HG03460 (cell line): ENCODE data around the gene AREL1.

Experiments used
- ATAC-seq: cut with Tn5 transposase; IDR thresholded peaks from one replicate; pipeline ENCODE4 v1.9.1; 2021; ENCODE audit not compliant: unreplicated experiment

Gene AREL1

DNA sequence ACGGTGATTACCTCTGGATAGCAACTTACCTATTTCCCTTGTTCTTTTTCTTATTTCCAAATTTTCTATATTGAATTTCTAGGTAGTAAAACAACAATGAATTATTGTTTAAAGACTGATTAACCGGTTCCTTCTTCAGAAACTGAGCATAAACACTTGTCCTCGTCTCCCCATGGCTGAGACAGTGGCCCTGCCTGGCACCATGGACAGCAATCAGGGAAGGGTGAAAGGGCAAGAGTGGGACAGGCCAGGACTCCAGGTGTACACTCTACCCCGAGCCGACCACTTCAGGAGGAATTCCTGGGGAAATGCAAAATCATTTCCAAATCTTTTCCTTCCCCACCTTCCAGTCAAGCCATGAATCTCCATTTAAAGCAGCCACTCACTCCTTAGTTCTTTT, 52.0 kb downstream of the AREL1 start:
- ATAC-seq, result no peak

DNA sequence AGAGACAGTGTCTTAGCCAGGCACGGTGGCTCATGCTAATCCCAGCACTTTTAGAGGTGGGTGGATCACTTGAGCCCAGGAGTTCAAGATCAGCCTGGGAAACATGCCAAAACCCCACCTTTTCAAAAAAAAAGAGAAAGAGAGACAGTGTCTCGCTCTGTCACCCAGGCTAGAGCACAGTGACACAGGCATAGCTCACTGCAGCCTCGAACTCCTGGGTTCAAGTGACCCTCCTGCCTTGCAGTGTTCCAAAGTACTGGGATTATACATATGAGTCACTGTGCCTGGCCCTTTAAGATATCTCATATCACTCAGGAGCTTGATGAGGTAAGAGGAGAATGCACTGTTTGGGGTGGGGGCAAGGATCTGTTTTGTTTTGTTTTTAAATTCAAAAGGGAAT, 52.7 kb downstream of the AREL1 start:
- ATAC-seq, result no peak

DNA sequence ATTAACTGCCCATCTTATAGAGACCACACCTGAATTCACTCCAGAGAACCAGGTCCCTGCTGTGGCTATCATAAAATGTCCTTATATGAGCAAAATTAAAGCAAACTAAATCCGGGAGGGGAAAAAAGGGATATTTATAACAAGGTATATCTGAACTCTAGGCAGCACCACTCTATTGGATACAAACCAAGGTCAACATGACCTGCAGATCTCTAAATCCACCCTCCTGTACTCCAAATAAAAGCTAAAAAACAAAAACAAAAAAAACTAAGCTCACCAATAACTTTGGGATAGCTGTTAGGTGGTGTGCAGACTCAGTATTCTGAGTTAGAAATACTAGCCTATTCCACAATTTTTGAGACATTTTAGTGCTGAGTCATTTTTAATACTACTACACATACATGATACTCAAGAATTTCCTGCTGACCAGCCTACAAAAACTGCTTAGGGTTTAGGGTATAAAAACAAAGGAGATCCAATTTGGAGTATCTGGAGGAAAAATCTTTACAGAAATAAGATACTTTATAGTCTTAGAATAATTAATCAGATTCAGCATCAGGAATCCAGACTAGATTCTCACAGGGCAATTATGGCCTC, 54.2 kb downstream of the AREL1 start:
- ATAC-seq, result no peak

DNA sequence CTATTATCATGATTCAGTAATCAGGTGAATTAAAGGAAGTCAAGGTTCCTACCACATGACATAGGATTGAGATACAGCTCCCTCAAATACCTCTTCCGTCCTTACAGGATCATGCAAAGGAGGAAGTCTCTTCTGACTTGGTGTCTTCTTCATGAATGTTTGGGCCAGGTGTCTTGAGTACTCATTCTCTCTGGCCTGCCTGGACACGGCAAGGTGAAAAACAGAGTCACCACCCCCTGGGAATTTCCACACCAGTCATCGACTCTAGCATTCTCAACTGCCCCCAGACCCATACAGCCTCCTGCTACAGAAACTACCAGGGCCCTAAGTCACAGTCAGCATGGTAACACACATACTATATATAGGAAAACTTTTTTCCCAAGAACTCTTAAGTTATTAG, 55.9 kb downstream of the AREL1 start:
- no peak for ATAC-seq

DNA sequence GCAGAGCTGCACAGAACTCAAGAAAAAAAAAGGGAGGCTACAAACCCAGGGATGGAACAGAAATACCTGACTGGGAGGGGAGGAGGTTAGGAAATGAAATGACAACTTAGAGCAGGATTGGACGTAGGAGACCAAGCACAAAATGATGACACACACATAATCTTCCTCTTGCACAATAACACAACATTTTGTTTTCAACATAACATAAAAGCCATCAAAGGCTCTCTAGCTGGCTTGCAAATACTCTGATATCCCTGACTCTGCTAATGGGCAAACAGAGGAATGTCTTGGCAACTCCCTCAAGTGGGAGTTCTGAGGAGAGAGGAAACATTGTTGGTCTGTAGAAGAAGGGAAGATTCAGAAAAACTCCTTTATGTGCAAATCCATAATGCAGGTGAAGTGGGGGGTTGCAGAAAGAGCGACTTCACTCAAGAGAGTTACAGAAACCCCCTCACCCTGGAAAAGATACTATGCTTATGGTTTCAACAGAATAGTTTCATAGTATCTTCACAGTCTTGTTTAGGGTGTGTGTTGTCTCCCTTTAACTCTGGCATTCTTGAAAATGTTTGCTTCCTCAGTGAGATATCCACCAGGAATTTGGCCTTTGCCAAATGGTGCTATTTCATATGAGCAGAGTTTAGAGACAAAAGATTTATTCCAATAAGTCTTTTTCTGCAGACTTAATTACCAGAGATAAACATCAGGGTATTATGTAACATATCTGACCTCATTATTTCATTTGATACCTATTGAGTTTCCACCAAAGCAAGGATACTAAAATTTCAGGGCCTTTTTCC, 57.1 kb downstream of the AREL1 start:
- ATAC-seq, result no peak

- no peak for ATAC-seq
Measured at GRCh38 chr14:74654931-74655330, 57.9 kb downstream of the AREL1 start.

DNA sequence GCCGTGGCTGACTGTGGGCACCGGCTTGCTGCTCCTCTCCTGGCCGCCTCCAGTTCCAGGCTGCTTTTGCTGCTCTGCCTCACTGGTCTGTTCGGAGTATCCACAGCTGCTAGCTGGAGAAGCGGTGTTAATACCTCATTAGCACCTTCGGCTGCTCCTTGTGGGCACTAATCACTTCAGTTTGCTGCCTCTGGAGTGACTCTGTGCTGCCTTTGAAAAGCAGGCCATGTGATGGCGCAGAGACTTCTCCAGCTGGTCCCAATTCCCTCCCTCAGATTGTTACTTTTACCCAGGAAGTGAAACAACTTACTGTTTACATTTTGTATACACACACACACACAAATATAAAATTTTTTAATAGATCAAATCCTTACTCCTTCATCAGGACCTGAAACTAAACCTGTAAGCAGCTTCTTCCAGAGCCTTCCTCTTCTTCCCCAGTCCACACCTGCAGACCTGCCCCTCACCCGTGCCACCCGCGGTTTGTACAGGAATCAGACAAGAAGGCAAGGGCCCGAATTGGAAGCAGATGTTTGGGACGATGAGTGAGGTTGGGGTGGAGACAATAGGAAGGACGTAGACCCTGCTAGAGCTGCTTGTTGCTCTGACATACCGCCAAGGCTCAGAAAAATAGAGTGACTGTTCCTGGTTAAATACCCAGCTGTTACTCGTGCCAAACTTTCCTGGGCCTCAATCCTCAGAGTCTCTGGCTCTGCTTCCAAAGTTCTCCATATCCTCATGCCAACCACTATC, 59.3 kb downstream of the AREL1 start:
- ATAC-seq, result no peak

DNA sequence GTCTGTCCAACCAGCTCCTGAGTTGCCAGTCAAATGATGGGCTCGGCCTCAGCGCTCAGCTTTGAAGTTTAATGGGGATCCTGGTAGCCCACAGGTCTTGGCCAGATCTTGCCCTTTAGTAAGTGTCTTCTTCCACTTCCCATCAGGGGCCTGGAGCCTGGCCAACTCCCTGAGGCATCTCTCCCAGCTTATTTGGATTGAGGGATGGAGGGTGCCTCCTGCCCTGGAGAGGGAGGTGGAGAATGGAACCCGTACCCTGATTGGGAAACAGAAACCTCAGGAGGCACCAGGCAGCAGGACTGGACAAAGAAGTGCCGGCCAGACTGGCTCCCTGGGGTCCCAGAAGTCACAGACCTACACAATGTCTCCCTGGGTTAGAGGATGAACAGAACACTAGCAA, 60.3 kb downstream of the AREL1 start:
- ATAC-seq, result no peak

- ATAC-seq, result no peak
Measured at GRCh38 chr14:74650927-74651686, 61.8 kb downstream of the AREL1 start.

GRCh38 chr14:74649673-74650072, 63.2 kb downstream of the AREL1 start:
- ATAC-seq, result no peak

DNA sequence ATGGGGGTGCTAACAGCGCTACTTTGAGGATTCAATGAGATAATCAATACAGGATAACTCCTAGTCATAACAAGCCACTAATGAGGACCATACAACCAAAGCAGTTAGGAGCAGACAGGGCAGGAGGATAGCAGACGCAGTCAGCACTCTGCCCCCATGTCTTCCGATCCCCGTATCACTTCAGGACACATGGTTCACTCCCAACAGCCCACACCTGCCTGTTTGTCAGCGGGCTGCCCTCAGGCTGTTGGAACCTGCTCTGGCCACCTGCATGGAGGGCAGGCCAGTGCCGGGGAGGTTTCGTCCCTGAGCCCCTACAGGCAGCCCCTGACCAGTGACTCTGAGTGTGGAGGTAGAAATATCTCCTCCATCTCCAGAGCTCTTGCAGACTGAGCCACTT, 63.7 kb downstream of the AREL1 start:
- no peak for ATAC-seq

- ATAC-seq, result no peak
Measured at GRCh38 chr14:74648601-74649000, 64.3 kb downstream of the AREL1 start.

- ATAC-seq, result no peak
Measured at GRCh38 chr14:74647678-74648461, 65.0 kb downstream of the AREL1 start.

- no peak for ATAC-seq
Measured at GRCh38 chr14:74647061-74647677, 65.7 kb downstream of the AREL1 start.

DNA sequence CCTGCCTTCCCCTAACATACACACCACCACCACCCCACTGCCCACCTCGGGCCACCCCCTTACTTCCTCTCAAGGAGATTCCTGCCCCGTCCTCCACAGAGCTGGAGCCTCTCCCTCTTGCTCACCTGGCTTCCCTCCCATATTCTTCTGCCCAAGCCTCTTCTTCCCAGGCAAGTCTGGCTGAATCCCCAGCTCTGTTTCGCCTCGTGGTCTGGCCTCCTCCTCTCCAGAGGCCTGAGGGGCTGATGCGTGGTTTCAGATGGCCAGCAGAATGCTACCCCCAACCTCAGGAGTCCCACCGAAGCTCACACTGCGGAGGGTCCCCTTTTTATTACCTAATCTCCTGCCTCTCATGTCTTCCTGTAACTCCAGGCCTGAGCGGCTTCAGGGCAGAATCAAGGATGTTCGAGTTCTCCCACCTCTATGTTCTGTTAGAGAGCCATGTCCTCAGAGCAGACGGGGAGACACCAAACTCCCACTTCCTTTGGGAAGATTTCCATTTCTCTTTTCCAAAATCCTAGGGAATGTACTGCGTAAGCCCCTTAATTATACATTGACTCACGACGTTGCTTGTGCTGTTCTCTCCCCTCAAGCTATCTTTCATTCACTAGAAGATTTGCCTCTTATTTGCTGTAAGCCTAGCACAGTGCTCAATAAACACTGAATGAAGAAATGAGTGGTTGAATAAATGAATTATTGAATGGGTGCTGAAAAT, 67.0 kb downstream of the AREL1 start:
- ATAC-seq, result no peak

- no peak for ATAC-seq
Measured at GRCh38 chr14:74645244-74645643, 67.6 kb downstream of the AREL1 start.

DNA sequence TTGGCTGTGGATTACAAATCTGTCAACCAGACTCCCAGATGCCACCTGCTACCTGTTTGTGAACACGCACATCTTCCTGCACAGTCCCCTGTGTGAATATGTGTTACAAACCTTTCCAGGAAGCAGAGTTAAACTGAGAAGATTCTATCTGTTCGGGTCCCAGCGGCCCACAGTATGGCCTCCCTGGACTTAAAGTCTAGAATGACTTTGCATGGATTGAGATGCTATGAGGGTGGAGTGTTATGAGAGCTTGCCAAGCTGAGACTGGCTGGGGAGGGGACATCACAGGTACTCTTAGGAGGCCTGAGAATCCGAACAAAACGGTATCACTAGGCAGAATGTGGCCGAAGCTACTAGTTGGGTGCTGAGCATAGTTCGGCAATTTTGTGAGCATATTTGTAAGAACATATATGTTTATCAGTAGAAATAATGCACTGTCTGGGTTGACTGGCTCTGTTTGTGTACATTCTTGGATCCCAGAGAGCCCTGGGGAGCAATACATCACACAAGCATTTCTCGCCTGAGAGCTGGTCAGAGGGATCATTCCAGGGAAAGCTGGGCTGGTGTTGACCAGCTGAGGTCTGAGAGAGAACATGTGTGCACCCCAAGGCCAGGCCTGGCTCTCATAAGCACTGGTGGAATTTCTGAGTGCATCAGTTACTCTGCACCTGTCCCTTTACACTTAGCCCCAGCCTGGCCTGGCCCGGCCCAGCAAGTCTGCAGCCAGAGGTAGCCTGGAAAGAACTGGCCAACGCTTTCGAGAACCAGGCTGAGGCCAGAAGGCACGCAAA, 71.1 kb downstream of the AREL1 start:
- ATAC-seq, result no peak

- no peak for ATAC-seq
Measured at GRCh38 chr14:74638966-74639365, 73.9 kb downstream of the AREL1 start.

DNA sequence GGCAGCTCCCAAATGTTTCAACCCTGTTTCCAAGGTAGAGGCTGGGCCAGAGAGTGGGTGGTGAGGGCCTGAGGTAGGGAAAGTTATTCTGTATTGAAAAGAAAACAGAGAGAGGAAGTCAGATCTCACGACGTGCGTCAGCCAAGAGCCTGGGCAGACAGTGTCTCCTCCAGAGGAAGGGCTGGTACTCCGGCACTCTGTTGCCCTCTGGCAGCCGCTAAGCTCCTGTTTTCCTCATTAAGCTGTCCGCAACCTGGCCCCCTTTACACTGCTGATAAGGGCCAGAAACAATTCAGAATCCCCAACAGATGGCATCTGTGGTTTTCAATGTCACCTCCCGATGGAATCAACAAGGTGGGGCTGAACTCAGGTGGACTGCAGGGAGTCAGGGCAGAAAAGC, 74.8 kb downstream of the AREL1 start:
- no peak for ATAC-seq
